GM18498 (cell line): ENCODE measurements around the gene CDH8.

ENCODE experiments used
- ATAC-seq: cut with Tn5 transposase; IDR thresholded peaks from one replicate; pipeline ENCODE4 v1.9.1; 2021; ENCODE audit warnings: mild to moderate bottlenecking, moderate library complexity; ENCODE audit not compliant: unreplicated experiment

Gene CDH8

DNA sequence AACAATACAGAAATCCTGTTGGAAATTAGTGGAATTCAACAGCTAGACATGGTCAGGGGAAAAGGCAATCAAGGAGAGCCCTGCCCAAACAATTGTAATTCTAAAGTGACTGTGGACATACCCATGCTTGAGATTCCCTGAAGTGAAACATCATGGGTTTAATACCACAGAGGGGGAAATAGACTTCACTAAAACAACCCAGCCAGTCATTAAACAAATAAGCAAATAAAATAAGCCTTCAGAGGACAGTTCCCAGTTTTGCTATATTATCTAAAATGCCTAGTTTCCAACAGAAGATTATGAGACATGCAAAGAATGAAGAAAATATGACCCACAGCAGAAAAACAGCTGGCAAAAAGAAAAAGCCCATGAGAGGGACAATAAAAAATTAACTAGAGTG lies 376.3 kb downstream of the CDH8 start:
- ATAC-seq, result no peak

DNA sequence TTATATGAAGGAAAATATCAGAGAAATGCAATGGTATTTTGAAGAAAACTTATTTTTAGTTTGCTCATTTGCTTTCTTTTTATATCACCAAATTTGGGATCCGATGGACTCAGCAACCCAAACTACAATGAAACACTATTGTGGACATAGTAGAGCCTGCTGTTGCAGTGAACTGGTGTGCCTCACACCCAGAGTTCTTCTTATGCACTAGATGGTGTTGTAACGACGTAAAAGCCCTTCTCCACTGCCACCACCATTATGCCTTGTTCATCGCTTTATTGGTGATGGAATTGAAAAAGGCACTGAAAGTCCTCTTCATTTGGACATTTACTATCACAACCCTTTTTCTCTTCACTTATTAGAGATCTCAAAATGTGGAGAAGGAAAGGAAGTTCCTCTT lies 381.3 kb downstream of the CDH8 start:
- no peak for ATAC-seq

DNA sequence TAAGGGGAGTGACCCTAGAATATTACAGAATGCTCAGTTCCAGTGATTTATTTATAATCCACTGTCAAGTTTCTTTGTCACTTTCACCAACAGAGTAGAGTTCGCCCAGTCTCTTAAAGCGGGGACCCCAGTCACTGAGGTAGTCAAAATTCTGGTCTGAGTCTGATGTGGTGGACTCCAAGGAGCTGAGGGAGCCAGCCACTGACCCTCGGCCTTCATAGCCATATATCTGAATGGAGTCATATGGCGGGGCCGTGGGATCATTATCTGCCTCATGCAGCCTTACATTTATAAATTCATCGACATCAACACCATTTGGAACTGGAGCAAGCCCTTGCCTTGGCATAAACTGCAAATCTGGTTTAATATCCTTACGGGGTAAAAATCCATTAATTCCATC lies 382.7 kb downstream of the CDH8 start:
- ATAC-seq, result no peak

DNA sequence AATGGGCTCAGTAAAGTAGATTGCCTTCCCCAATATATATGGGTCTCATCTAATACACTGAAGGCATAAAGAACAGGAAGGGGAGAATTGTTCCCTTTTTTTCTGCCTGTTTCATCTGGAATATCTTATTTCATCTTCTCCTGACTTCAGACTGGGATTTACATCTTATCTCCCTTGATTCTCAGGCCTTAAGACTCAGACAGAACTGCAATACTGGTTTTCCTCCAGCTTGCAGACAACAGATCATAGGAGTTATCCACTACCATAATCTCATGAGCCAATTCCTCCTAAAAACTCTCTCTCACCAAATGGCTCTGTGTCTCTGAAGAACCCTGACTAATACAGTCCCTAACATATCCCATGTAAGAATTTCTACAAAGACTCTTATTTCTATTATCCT lies 390.7 kb downstream of the CDH8 start:
- no peak for ATAC-seq

DNA sequence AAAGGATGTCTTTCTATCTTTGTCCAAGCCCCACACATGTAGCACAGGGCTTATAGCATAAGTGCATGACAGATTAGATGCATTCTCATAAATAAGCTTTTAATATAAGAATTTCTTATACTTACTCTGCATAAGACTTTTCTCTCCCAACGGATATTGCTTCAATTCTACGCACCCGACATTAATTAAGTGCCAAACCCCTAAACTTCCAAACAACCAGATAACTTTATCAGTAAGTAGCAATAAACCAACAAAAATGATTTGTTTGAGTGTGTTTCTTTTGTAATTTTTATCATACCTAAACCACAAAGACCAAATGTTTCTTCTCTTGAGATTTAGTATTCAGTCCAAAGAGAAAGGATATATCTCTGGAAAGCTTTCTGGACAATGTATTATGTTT lies 391.5 kb downstream of the CDH8 start:
- no peak for ATAC-seq

DNA sequence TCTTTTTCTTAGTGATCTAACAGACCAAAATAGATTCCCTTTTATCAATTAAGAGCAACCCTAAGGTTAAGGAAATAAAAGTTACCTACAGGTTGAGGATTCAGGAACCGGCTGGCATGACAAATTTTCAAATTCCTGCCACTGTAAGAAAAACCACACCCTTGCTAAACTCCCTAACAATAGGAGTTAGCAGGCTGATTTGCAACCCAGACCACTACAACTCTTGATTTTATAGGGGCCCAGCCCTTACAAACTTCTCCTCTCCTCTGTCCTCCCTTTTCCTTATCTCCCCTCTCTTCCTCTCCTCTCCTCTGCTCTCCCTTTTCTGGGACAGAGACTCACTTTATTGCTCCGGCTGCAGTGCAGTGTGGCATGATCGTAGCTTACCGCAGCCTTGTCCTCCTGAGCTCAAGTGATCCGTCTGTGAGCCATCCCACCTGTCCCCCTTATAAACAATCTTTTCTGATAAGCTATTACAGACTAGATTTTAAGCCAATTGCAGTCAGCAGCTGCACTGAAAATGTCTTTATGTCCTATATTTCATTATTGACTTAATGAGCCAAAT lies 418.9 kb downstream of the CDH8 start:
- no peak for ATAC-seq

DNA sequence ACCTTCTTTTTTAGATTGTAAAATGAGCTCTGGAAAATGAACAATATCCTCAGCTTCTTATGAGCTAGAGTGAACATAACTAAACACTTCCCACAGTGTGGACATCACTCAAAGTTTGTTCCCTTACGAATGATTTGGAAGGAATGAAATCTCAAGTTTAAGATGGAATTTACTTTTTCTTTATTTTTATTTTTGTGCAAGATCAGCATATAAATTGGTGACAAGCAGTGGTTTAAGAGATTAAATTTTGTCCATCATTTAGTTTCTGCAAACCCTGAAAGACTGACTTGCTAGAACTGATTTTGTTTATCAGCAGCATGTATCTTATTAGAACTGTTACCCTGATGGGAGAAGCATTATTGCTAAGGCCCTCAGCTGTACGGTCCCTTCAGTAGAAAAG lies 420.1 kb downstream of the CDH8 start:
- no peak for ATAC-seq

DNA sequence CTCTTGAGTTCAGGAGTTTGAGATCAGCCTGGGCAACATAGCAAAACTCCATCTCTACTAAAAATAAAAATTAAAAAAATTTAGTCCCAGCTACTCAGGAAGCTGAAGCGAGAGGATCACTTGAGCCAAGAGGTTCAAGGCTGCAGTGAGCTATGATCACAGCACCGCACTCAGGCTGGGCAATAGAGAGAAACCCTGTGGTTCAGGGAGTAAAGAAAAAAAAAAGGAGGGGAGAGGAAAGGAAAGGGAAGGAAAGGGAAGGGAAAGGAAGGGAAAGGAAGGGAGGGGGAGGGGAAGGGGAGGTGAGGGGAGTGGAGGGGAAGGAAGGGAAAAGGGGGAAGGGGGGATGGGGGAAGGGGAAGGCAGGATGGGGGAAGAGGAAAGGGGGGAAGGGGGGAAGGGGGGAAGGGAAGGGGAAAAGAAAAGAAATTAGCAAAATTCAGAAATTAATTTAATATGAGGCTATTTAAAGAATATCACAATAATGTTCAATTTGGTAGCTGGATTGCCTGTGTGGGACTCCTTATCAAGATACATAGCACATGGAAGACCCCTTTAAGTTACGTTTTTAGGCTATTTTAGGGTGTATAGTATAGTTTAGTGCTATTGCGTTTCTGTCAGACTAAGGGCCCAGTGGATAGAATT lies 424.3 kb downstream of the CDH8 start:
- no peak for ATAC-seq

DNA sequence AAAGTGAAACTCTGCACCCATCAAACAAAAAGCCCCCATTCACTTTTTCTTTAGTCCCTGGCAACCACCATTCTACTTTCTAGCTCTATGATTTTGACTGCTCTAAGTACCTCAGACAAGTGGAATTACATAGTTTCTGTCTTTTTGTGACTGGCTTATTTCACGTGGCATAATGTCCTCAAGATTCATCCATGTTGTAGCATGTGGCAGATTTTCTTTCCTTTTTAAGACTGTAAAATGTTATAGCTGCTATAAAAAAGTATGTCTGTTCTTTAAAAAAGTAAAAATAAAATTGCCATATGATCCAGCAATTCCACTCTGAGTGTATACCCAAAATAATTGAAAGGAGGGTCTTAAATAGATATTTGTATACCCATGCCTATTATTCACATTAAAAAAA lies 429.7 kb downstream of the CDH8 start:
- no peak for ATAC-seq
